ENCODE data around the gene TMED5. TPM values are rescaled to one million over a fixed set of nuclear protein-coding genes. Genes with fewer than 3 reads are reported as not detected.

TMED5 gene
- total RNA-seq, 2 donors from 2014 or later, result 80.4 to 81.2 TPM

DNA sequence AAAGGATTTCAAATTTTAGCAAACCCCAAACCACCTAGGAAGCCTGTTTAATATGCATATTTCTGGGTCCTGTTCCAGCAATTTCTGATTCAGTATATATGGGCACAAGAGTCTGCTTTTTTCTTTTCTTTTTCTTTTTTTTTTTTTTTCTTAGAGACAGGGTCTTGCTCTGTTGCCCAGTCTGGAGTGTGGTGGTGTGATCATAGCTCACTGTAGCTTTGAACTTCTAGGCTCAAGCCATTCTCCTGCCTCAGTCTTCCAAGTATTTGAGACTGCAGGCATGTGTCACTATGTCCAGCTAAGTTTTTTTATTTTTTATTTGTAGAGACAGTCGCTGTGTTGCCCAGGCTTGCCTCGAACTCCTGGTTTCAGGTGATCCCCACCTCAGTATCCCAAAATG is 35.1 kb upstream of the TMED5 start:
- Histone ChIP-seq H3K36me3 (no peaks in the 10 kb centered on the region), H3K27ac (no peak overlapping the region), H3K9me3 (no peaks in the 10 kb centered on the region), H3K27me3 (no peaks in the 10 kb centered on the region), H3K4me1 (no peaks in the 10 kb centered on the region), H3K4me3 (no peak overlapping the region)
- no peak for DNase-seq (ENCODE audit: low spot score)
- TF ChIP-seq CTCF (IDR thresholded peaks at IDR 0.05), result no peak

DNA sequence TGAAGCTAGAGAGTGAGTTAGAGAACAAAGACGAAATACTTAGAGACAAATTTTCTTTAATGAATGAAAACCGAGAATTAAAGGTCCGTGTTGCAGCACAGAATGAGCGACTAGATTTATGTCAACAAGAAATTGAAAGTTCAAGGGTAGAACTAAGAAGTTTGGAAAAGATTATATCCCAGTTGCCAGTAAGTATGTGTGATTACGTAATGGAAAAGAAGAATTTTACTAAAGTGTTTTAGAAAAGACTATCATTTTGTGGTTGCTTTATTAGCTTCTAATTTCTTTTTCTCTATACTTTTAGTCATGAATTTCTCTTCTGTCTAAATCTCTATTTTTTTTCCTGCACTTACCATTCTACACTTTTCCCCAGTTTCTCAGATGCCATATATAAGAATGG is 27.0 kb upstream of the TMED5 start:
- Histone ChIP-seq H3K4me3 (no peak overlapping the region), H3K9me3 (no peaks in the 10 kb centered on the region), H3K27ac (no peak overlapping the region), H3K36me3 (no peaks in the 10 kb centered on the region), H3K4me1 (no peaks in the 10 kb centered on the region), H3K27me3 (no peaks in the 10 kb centered on the region)
- no peak for DNase-seq (ENCODE audit: low spot score)
- TF ChIP-seq CTCF (IDR thresholded peaks at IDR 0.05), result no peak

DNA sequence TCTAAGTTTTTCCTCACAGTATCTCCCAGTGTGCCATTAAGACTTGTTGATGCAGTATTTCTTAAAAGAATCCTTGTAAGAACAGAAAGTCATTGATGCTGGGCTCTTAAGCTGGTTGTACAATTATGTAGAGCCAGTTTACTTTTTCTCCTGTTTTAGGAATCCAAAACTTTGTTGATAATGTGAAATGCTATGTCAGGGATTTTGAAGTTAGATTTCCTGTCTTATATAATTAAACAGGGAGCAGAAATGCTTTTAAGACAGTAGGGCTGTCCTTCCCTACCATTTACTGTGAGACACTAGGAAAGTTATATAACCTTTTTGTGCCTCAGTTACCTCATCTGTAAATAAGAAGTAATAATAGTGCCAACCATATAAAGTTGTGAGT is 26.3 kb upstream of the TMED5 start:
- Histone ChIP-seq H3K27me3 (no peaks in the 10 kb centered on the region), H3K27ac (no peak overlapping the region), H3K36me3 (no peaks in the 10 kb centered on the region), H3K4me3 (no peak overlapping the region), H3K4me1 (no peaks in the 10 kb centered on the region), H3K9me3 (no peaks in the 10 kb centered on the region)
- no peak for TF ChIP-seq CTCF (IDR thresholded peaks at IDR 0.05)
- DNase-seq (ENCODE audit: low spot score), result no peak

DNA sequence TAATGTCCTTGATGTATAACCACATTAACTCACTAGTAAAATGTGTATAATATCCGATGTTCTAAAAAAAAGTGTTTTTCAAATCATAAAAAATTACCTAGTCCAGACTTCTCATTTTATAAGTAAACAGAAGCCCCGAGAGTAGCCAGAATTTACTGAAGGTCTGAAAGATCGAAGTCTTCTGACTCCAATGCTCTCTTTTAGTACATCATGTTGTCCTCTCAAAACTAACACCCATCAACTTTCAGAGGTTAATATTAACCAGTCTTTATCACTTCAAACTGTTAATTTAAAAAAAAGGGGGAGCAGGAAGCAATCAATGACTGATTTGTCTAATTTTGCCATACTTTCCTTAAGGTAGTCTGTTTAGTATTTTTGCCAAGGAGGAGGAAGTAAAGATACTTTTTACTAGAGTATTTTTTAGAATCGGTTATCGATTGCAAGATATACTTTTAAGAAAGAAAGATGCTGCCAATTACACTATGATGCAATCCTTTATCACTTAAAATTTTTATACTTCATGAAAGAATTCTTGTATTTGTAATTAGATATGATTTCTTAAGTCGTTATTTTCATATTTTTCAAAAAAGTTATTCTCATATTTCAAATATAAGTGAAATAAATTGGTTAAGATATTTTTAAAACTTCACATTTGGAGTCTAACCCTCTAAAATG is 25.8 kb upstream of the TMED5 start:
- no peak overlapping the region for H3K27ac ChIP-seq
- H3K4me1 ChIP-seq, result no peaks in the 10 kb centered on the region
- no peaks in the 10 kb centered on the region for H3K9me3 ChIP-seq
- H3K4me3 ChIP-seq, result no peak overlapping the region
- no peaks in the 10 kb centered on the region for H3K27me3 ChIP-seq
- no peak for DNase-seq (ENCODE audit: low spot score)
- no peak for TF ChIP-seq CTCF (IDR thresholded peaks at IDR 0.05)
- H3K36me3 ChIP-seq, result no peaks in the 10 kb centered on the region

GRCh38 chr1:93200714-93201113 is 20.5 kb upstream of the TMED5 start:
- H3K9me3 ChIP-seq, result no peaks in the 10 kb centered on the region
- H3K27me3 ChIP-seq, result no peaks in the 10 kb centered on the region
- H3K4me1 ChIP-seq, result no peaks in the 10 kb centered on the region
- no peak overlapping the region for H3K27ac ChIP-seq
- DNase-seq (ENCODE audit: low spot score), result no peak
- H3K36me3 ChIP-seq, result no peaks in the 10 kb centered on the region
- no peak for TF ChIP-seq CTCF (IDR thresholded peaks at IDR 0.05)
- no peak overlapping the region for H3K4me3 ChIP-seq

- Histone ChIP-seq H3K27ac (no peak overlapping the region), H3K27me3 (no peaks in the 10 kb centered on the region), H3K36me3 (no peaks in the 10 kb centered on the region), H3K9me3 (no peaks in the 10 kb centered on the region), H3K4me1 (no peaks in the 10 kb centered on the region), H3K4me3 (no peak overlapping the region)
- no peak for DNase-seq (ENCODE audit: low spot score)
- no peak for TF ChIP-seq CTCF (IDR thresholded peaks at IDR 0.05)
These were observed 19.9 kb upstream of the TMED5 start for GRCh38 chr1:93200086-93200620.

Data from right atrium auricular region (tissue), 2 donors.